ENCODE measurements around the gene KIF4A. TPM values are rescaled to one million over a fixed set of nuclear protein-coding genes. Genes with fewer than 3 reads are reported as not detected.
A peak's percentile ranks its signal among the peaks of the same experiment; 100 is the strongest.

The KIF4A gene
- total RNA-seq, 1 experiment from 2014 or later = 35.8 TPM

GRCh38 chrX:70289168-70289792 is 624 bp upstream of the KIF4A start:
- Histone ChIP-seq H4K20me1 (ENCODE audit: low read length) (peaks cover 9% of the 10 kb centered on the region), H3K27me3 (ENCODE audit: low read length) (no peaks in the 10 kb centered on the region), H3K4me3 (ENCODE audit: low read length) (peak overlapping the region; percentile 93), H3K4me2 (ENCODE audit: low read length) (peak overlapping the region; percentile 94), H3K4me1 (ENCODE audit: insufficient read depth, low read length) (peaks cover 23% of the 10 kb centered on the region), H3K9me2 (replicated peaks; ENCODE audit: low read length) (no peaks in the 10 kb centered on the region), H3F3A (ENCODE audit: low read length, unreplicated experiment) (peaks cover 5% of the 10 kb centered on the region), H3K36me3 (ENCODE audit: low read depth, low read length) (peaks cover 10% of the 10 kb centered on the region; the same call in 1 of the 2 replicates), H3K27ac (ENCODE audit: low read length) (peak overlapping the region; percentile 7; the same call in 1 of the 2 replicates), H3K9me3 (ENCODE audit: low read length) (no peaks in the 10 kb centered on the region), H3K79me2 (ENCODE audit: low read length) (peaks cover 53% of the 10 kb centered on the region), H3K9ac (ENCODE audit: low read length) (peak overlapping the region; percentile 88), H2AFZ (ENCODE audit: low read length) (peak overlapping the region; percentile 94)
- ATAC-seq (no peak), DNase-seq (peak; percentile 14)
- intact Hi-C loops (cut with micrococcal nuclease) = no loop called here
- CTCF ChIA-PET = interaction anchor here (0.7 to 2.0 kb wide), 2 partner anchors 156 to 188 kb away, joined by 3 to 8 read pairs; partner anchors contain the start of gene IGBP1
- TF ChIP-seq CTCF (conservative IDR thresholded peaks at IDR 0.05; ENCODE audit: low read depth, low read length) (no peak), EZH2 (IDR thresholded peaks at IDR 0.05; ENCODE audit: low read length, unreplicated experiment) (no peak), EZH2phosphoT487 (IDR thresholded peaks at IDR 0.05; ENCODE audit: borderline replicate concordance, low read length) (no peak)
- TSS peak; percentile 79 for BruUV-seq (replicated peaks)
- POLR2A ChIA-PET (ENCODE audit: unreplicated experiment) = interaction anchor here (0.6 kb wide), 1 partner anchor 156 kb away, joined by 3 read pairs; the partner anchor contains the start of gene IGBP1

- CTCF ChIA-PET = no interaction called here
- no peak for ATAC-seq
- peak overlapping the region; percentile 93 for H3K4me3 ChIP-seq (ENCODE audit: low read length)
- peak overlapping the region; percentile 94 for H3K4me2 ChIP-seq (ENCODE audit: low read length)
- H3K27ac ChIP-seq (ENCODE audit: low read length) = no peak overlapping the region
- intact Hi-C loops (cut with micrococcal nuclease) = loop anchor here (5.0 to 10.0 kb wide), 2 partner anchors 40 to 158 kb away; partner anchors contain the start of gene IGBP1
- DNase-seq = peak; percentile 7
- peaks cover 15% of the 10 kb centered on the region for H4K20me1 ChIP-seq (ENCODE audit: low read length)
- peaks cover 5% of the 10 kb centered on the region for H3F3A ChIP-seq (ENCODE audit: low read length, unreplicated experiment)
- no peak overlapping the region for H2AFZ ChIP-seq (ENCODE audit: low read length)
- peaks cover 25% of the 10 kb centered on the region for H3K36me3 ChIP-seq (ENCODE audit: low read depth, low read length)
- BruUV-seq (replicated peaks) = no TSS peak
- H3K9me2 ChIP-seq (replicated peaks; ENCODE audit: low read length) = no peaks in the 10 kb centered on the region
- no peak overlapping the region for H3K9ac ChIP-seq (ENCODE audit: low read length)
- no peaks in the 10 kb centered on the region for H3K9me3 ChIP-seq (ENCODE audit: low read length)
- H3K4me1 ChIP-seq (ENCODE audit: insufficient read depth, low read length) = peaks cover 23% of the 10 kb centered on the region
- TF ChIP-seq EZH2 (IDR thresholded peaks at IDR 0.05; ENCODE audit: low read length, unreplicated experiment) (no peak), EZH2phosphoT487 (IDR thresholded peaks at IDR 0.05; ENCODE audit: borderline replicate concordance, low read length) (no peak)
- H3K79me2 ChIP-seq (ENCODE audit: low read length) = peaks cover 84% of the 10 kb centered on the region
- POLR2A ChIA-PET (ENCODE audit: unreplicated experiment) = no interaction called here
- no peaks in the 10 kb centered on the region for H3K27me3 ChIP-seq (ENCODE audit: low read length)
Observed at GRCh38 chrX:70292788-70293187, 2.9 kb downstream of the KIF4A start.

GRCh38 chrX:70293621-70294020 is 3.7 kb downstream of the KIF4A start:
- Histone ChIP-seq H3K79me2 (ENCODE audit: low read length) (peaks cover 84% of the 10 kb centered on the region), H3K4me1 (ENCODE audit: insufficient read depth, low read length) (peaks cover 23% of the 10 kb centered on the region), H3K4me2 (ENCODE audit: low read length) (peak overlapping the region; percentile 94), H3K9me2 (replicated peaks; ENCODE audit: low read length) (no peaks in the 10 kb centered on the region), H2AFZ (ENCODE audit: low read length) (peak overlapping the region; percentile 46; the same call in 1 of the 2 replicates), H3K9me3 (ENCODE audit: low read length) (no peaks in the 10 kb centered on the region), H3F3A (ENCODE audit: low read length, unreplicated experiment) (peaks cover 5% of the 10 kb centered on the region), H3K4me3 (ENCODE audit: low read length) (peak overlapping the region; percentile 93), H3K27me3 (ENCODE audit: low read length) (no peaks in the 10 kb centered on the region), H3K9ac (ENCODE audit: low read length) (no peak overlapping the region), H3K27ac (ENCODE audit: low read length) (peak overlapping the region; percentile 29), H3K36me3 (ENCODE audit: low read depth, low read length) (peaks cover 30% of the 10 kb centered on the region), H4K20me1 (ENCODE audit: low read length) (peaks cover 15% of the 10 kb centered on the region)
- ATAC-seq (peak; percentile 48), DNase-seq (peak; percentile 59)
- no peak for TF ChIP-seq EZH2phosphoT487 (IDR thresholded peaks at IDR 0.05; ENCODE audit: borderline replicate concordance, low read length)
- TF ChIP-seq EZH2 (IDR thresholded peaks at IDR 0.05; ENCODE audit: low read length, unreplicated experiment) = no peak
- TF ChIP-seq CTCF (conservative IDR thresholded peaks at IDR 0.05; ENCODE audit: low read depth, low read length) = no peak
- CTCF ChIA-PET = interaction anchor here (1.0 kb wide), 1 partner anchor 161 kb away, joined by 3 read pairs; the partner anchor contains the start of gene IGBP1
- POLR2A ChIA-PET (ENCODE audit: unreplicated experiment) = no interaction called here
- intact Hi-C loops (cut with micrococcal nuclease) = loop anchor here (5.0 to 10.0 kb wide), 2 partner anchors 39 to 159 kb away; partner anchors contain the start of gene IGBP1
- no TSS peak for BruUV-seq (replicated peaks)

Measured in PC-3 (cell line).